Right atrium auricular region (tissue), 2 donors: ENCODE results near the gene PXDN. TPM values are rescaled to one million over a fixed set of nuclear protein-coding genes. Genes with fewer than 3 reads are reported as not detected.

Experiments
- DNase-seq: peaks from one replicate; pipeline ENCODE4 v3.0.0-alpha.2; 2019; ENCODE audit warnings: low spot score
- H3K27ac ChIP-seq, 2 donors: fragments of 200-600 bp; sonication (generic); 1 replicate in 1 of 2; 2 replicates in 1 of 2; pipeline ENCODE4 v1.5.1; 2016 to 2019
- H3K27me3 ChIP-seq, 2 donors: fragments of 200-600 bp; sonication (generic); one replicate each; pipeline versions ENCODE4 v1.5.1 to v1.6.0; 2017 to 2019
- H3K36me3 ChIP-seq: fragments of 200-600 bp; sonication (generic); one replicate; pipeline ENCODE4 v1.5.1; 2016
- H3K4me1 ChIP-seq, 2 donors: fragments of 200-600 bp; sonication (generic); one replicate each; pipeline versions ENCODE4 v1.5.1 to v1.6.0; 2017 to 2019
- H3K4me3 ChIP-seq, 2 donors: fragments of 200-600 bp; sonication (generic); 1 replicate in 1 of 2; 2 replicates in 1 of 2; pipeline ENCODE4 v1.5.1; 2017 to 2019; ENCODE audit warnings: mild to moderate bottlenecking in 1 of 2, moderate library complexity in 1 of 2
- H3K9me3 ChIP-seq, 2 donors: fragments of 200-600 bp; sonication (generic); one replicate each; pipeline ENCODE4 v1.5.1; 2019
- CTCF ChIP-seq, 2 donors: fragments of 200-600 bp; sonication (generic); IDR thresholded peaks; one replicate each; pipeline ENCODE4 v1.5.1; 2019; ENCODE audit warnings: antibody characterized with exemption in 2 of 2
- total RNA-seq, 2 donors: library from RNA; depleted of rRNA; stranded (reverse); fragments of >200 nt; gene quantifications; one replicate each; pipeline ENCODE4 v1.1.0, GENCODE V29; 2016

PXDN gene
- total RNA-seq, 2 donors from 2014 or later, result 25.4 to 26.9 TPM

- H3K4me1 ChIP-seq, result peaks cover 0 to 10% of the 10 kb centered on the region in 2 donors
- no peak for TF ChIP-seq CTCF (IDR thresholded peaks at IDR 0.05)
- no peaks in the 10 kb centered on the region for H3K27me3 ChIP-seq
- no peaks in the 10 kb centered on the region for H3K9me3 ChIP-seq
- H3K27ac ChIP-seq, result no peak overlapping the region
- no peak for DNase-seq
- no peak overlapping the region for H3K4me3 ChIP-seq
- H3K36me3 ChIP-seq, result peaks cover 6% of the 10 kb centered on the region
These were observed 47.8 kb downstream of the PXDN start for GRCh38 chr2:1696472-1696871.

GRCh38 chr2:1694371-1695271 lies 49.7 kb downstream of the PXDN start:
- Histone ChIP-seq H3K27ac (no peak overlapping the region), H3K4me1 (peaks cover 0 to 10% of the 10 kb centered on the region in 2 donors)

GRCh38 chr2:1693723-1694122 lies 50.6 kb downstream of the PXDN start:
- Histone ChIP-seq H3K27ac (no peak overlapping the region), H3K36me3 (peaks cover 6% of the 10 kb centered on the region), H3K4me1 (peaks cover 0 to 9% of the 10 kb centered on the region in 2 donors), H3K27me3 (no peaks in the 10 kb centered on the region), H3K9me3 (no peaks in the 10 kb centered on the region), H3K4me3 (no peak overlapping the region)
- no peak for TF ChIP-seq CTCF (IDR thresholded peaks at IDR 0.05)
- peak; percentile 23 for DNase-seq

More at GRCh38 chr2:1694371-1695271, 49.7 kb downstream of the PXDN start:
- Histone ChIP-seq H3K9me3 (no peaks in the 10 kb centered on the region), H3K36me3 (peaks cover 6% of the 10 kb centered on the region), H3K4me3 (no peak overlapping the region), H3K27me3 (no peaks in the 10 kb centered on the region)
- TF ChIP-seq CTCF (IDR thresholded peaks at IDR 0.05), result no peak
- peak; percentile 44 for DNase-seq

GRCh38 chr2:1692342-1692741 lies 52.0 kb downstream of the PXDN start:
- H3K4me3 ChIP-seq, result no peak overlapping the region
- TF ChIP-seq CTCF (IDR thresholded peaks at IDR 0.05), result no peak
- H3K36me3 ChIP-seq, result peaks cover 12% of the 10 kb centered on the region
- no peak overlapping the region for H3K27ac ChIP-seq
- H3K27me3 ChIP-seq, result no peaks in the 10 kb centered on the region
- no peaks in the 10 kb centered on the region for H3K9me3 ChIP-seq
- DNase-seq, result peak; percentile 11
- no peaks in the 10 kb centered on the region for H3K4me1 ChIP-seq

- no peaks in the 10 kb centered on the region for H3K9me3 ChIP-seq
- TF ChIP-seq CTCF (IDR thresholded peaks at IDR 0.05), result no peak
- no peak overlapping the region for H3K27ac ChIP-seq
- peaks cover 12% of the 10 kb centered on the region for H3K36me3 ChIP-seq
- H3K4me3 ChIP-seq, result no peak overlapping the region
- no peak for DNase-seq
- no peaks in the 10 kb centered on the region for H3K4me1 ChIP-seq
- no peaks in the 10 kb centered on the region for H3K27me3 ChIP-seq
These were observed 52.9 kb downstream of the PXDN start for GRCh38 chr2:1691366-1691765.
